Adrenal gland (tissue), 12 donors: ENCODE results near the gene PI4KA. TPM values are rescaled to one million over a fixed set of nuclear protein-coding genes. Genes with fewer than 3 reads are reported as not detected.

Experiments used
- DNase-seq, 7 donors: peaks; one replicate each; pipeline ENCODE4 v3.0.0-alpha.2; 2019 to 2020
- H3K27ac ChIP-seq, 5 donors: fragments of 200-600 bp; sonication (generic) in 4 of 5; 1 replicate in 3 of 5; 2 replicates in 2 of 5; pipeline versions ENCODE4 v1.5.1 to v1.8.0; 2016 to 2020; ENCODE audit warnings: mild to moderate bottlenecking in 1 of 5
- H3K27me3 ChIP-seq: fragments of 200-600 bp; 2 replicates; pipeline ENCODE4 v1.8.0; 2021
- H3K36me3 ChIP-seq, 2 donors: fragments of 200-600 bp; replicated peaks in 1 of 2; 1 replicate in 1 of 2; 2 replicates in 1 of 2; pipeline versions ENCODE4 v1.5.1 to v1.8.0; 2018 to 2022
- H3K4me1 ChIP-seq, 2 donors: fragments of 200-600 bp; replicated peaks in 1 of 2; 1 replicate in 1 of 2; 2 replicates in 1 of 2; pipeline versions ENCODE4 v1.5.1 to v1.8.0; 2018 to 2021
- H3K4me3 ChIP-seq, 4 donors: fragments of 200-600 bp; sonication (generic) in 3 of 4; one replicate each; pipeline ENCODE4 v1.5.1; 2016 to 2018
- H3K9me3 ChIP-seq, 3 donors: fragments of 200-600 bp; sonication (generic) in 1 of 3; replicated peaks in 1 of 3; 1 replicate in 2 of 3; 2 replicates in 1 of 3; pipeline versions ENCODE4 v1.5.1 to v1.8.0; 2016 to 2021
- CTCF ChIP-seq, 6 experiments: fragments of 450-650 bp in 4 of 6; fragments of 200-600 bp in 2 of 6; sonication (generic) in 1 of 6; IDR thresholded peaks; 1 replicate in 5 of 6; 2 replicates in 1 of 6; pipeline versions ENCODE4 v1.5.1 to v1.8.0; 2016 to 2021; ENCODE audit warnings: antibody characterized with exemption in 6 of 6, mild to moderate bottlenecking in 2 of 6, moderate library complexity in 1 of 6
- POLR2A ChIP-seq, 2 donors: fragments of 450-650 bp; IDR thresholded peaks; one replicate each; pipeline ENCODE4 v1.6.1; 2017; ENCODE audit warnings: antibody characterized with exemption in 2 of 2, mild to moderate bottlenecking in 2 of 2, moderate library complexity in 1 of 2
- WGBS, 4 donors: extraction: QIAGEN DNeasy Blood & Tissue Kit in 2 of 4; methylation state at CpG; one replicate each; pipeline versions ENCODE4 v1.1.5 to v1.1.7; 2013 to 2017; 5-methylcytosine and 5-hydroxymethylcytosine counted together
- intact Hi-C, 2 donors: fragments of 100-400 bp; cut with DNase I; formaldehyde crosslinking; loops; one replicate each; pipeline versions ENCODE4 v1.14.1 to v1.15.0; 2022 to 2023
- polyA plus RNA-seq, 3 donors: library from polyadenylated mRNA; stranded (reverse); fragments of 200-250 nt in 2 of 3; fragments of 350-450 nt in 1 of 3; fragmentation: Illumina TruSeq in 1 of 3; extraction: RNeasy Lipid Tissue Mini Kit (QIAGEN cat#74804) in 1 of 3; gene quantifications; one replicate each; pipeline ENCODE4 v1.2.3, GENCODE V29; 2013 to 2014
- total RNA-seq, 9 donors: library from RNA; depleted of rRNA in 4 of 9; stranded (reverse); fragments of >200 nt in 4 of 9; fragments of 120-200 nt in 1 of 9; fragmentation: NEBNext Ultra II Directional in 1 of 9; extraction: Animal tissue kit (Norgen Biotek cat#: 25700) in 1 of 9; gene quantifications; one replicate each; pipeline versions ENCODE4 v1.1.0 to v1.2.4, GENCODE V29; 2013 to 2023
- donor health status: healthy with polysubstance abuse.
- donor health status: Bipolar disorder and iron deficiency.
- donor health status: DM: yes; HTN: yes; CAD: no.
- donor health status: DM: no; HTN: no; CAD: no.
- donor health status: DM: no; HTN: no; CAD: no.
- donor health status: DM: yes; HTN: yes; CAD: no.

The PI4KA gene
- total and polyA plus RNA-seq, 12 donors: 36.4 to 134 (median 85.6) TPM

- no peak for DNase-seq
- 91 to 97% (median 96%) methylated on average over 12 of the region's 12 CpGs for WGBS, 4 donors
- H3K4me1 ChIP-seq: peaks cover 7 to 14% of the 10 kb centered on the region in 2 donors
- H3K36me3 ChIP-seq: peaks cover 0 to 57% of the 10 kb centered on the region in 2 donors
- intact Hi-C loops: no loop called here
- no peaks in the 10 kb centered on the region for H3K27me3 ChIP-seq
- H3K27ac ChIP-seq: no peak overlapping the region
- no peaks in the 10 kb centered on the region for H3K9me3 ChIP-seq
- TF ChIP-seq POLR2A (IDR thresholded peaks at IDR 0.05) (no peak), CTCF (IDR thresholded peaks at IDR 0.05) (no peak)
- no peak overlapping the region for H3K4me3 ChIP-seq
Observed at GRCh38 chr22:20792221-20792965, 66.2 kb downstream of the PI4KA start.

GRCh38 chr22:20788627-20789344 is 69.8 kb downstream of the PI4KA start:
- intact Hi-C loops: loop anchor here in 1 of 2 donors (10.0 kb wide), 1 partner anchor 64 kb away; no protein-coding TSS in a partner anchor

GRCh38 chr22:20787746-20788626 is 70.6 kb downstream of the PI4KA start:
- Histone ChIP-seq H3K4me3 (no peak overlapping the region), H3K27me3 (no peaks in the 10 kb centered on the region), H3K36me3 (peaks cover 0 to 51% of the 10 kb centered on the region in 2 donors), H3K4me1 (peaks cover 0 to 8% of the 10 kb centered on the region in 2 donors), H3K27ac (no peak overlapping the region), H3K9me3 (no peaks in the 10 kb centered on the region)
- intact Hi-C loops: loop anchor here in 1 of 2 donors (10.0 kb wide), 1 partner anchor 63 kb away; no protein-coding TSS in a partner anchor
- TF ChIP-seq POLR2A (IDR thresholded peaks at IDR 0.05): no peak
- DNase-seq: no peak
- 83 to 95% (median 92%) methylated on average over 4 of the region's 4 CpGs for WGBS, 4 donors

More at GRCh38 chr22:20788627-20789344, 69.8 kb downstream of the PI4KA start:
- TF ChIP-seq CTCF (IDR thresholded peaks at IDR 0.05) (no peak), POLR2A (IDR thresholded peaks at IDR 0.05) (no peak)
- H3K27ac ChIP-seq: no peak overlapping the region
- H3K9me3 ChIP-seq: no peaks in the 10 kb centered on the region
- peaks cover 0 to 51% of the 10 kb centered on the region in 2 donors for H3K36me3 ChIP-seq
- no peak overlapping the region for H3K4me3 ChIP-seq
- H3K4me1 ChIP-seq: peaks cover 4 to 14% of the 10 kb centered on the region in 2 donors
- 94 to 96% (median 96%) methylated on average over 5 of the region's 5 CpGs for WGBS, 4 donors
- DNase-seq: no peak
- H3K27me3 ChIP-seq: no peaks in the 10 kb centered on the region

- Histone ChIP-seq H3K4me1 (peaks cover 0 to 6% of the 10 kb centered on the region in 2 donors), H3K4me3 (no peak overlapping the region), H3K27me3 (no peaks in the 10 kb centered on the region), H3K36me3 (peaks cover 0 to 44% of the 10 kb centered on the region in 2 donors), H3K9me3 (no peaks in the 10 kb centered on the region), H3K27ac (no peak overlapping the region)
- intact Hi-C loops: loop anchor here in 1 of 2 donors (10.0 kb wide), 1 partner anchor 62 kb away; no protein-coding TSS in a partner anchor
- WGBS, 4 donors: 84 to 100% (median 97%) methylated on average over 4 of the region's 4 CpGs
- no peak for DNase-seq
- TF ChIP-seq POLR2A (IDR thresholded peaks at IDR 0.05) (no peak), CTCF (IDR thresholded peaks at IDR 0.05) (no peak)
Observed at GRCh38 chr22:20787223-20787622, 71.4 kb downstream of the PI4KA start.
